ENCODE measurements around the gene AHCYL2.

DNA sequence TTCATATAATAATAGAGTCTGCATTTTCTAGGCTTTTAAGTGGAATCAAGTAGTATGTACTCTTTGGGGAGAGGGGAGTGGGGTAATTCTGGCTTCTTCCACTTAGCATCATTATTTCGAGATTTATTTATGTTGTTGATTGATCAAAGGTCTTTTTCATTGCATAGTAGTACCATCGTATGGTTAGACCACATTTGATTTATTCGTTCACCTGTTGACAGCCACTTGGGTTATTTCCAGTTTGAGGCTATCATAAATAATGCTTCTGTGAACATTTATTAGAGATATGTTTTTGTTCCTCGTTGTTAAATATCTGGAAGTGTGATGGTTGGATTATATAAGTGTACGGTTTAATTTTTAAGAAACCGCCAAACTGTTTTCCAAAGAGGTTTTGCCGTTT lies 52.8 kb downstream of the AHCYL2 start:
- TF ChIP-seq, protein P1, sequence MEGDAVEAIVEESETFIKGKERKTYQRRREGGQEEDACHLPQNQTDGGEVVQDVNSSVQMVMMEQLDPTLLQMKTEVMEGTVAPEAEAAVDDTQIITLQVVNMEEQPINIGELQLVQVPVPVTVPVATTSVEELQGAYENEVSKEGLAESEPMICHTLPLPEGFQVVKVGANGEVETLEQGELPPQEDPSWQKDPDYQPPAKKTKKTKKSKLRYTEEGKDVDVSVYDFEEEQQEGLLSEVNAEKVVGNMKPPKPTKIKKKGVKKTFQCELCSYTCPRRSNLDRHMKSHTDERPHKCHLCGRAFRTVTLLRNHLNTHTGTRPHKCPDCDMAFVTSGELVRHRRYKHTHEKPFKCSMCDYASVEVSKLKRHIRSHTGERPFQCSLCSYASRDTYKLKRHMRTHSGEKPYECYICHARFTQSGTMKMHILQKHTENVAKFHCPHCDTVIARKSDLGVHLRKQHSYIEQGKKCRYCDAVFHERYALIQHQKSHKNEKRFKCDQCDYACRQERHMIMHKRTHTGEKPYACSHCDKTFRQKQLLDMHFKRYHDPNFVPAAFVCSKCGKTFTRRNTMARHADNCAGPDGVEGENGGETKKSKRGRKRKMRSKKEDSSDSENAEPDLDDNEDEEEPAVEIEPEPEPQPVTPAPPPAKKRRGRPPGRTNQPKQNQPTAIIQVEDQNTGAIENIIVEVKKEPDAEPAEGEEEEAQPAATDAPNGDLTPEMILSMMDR (IDR thresholded peaks at IDR 0.05) = no peak
- TF ChIP-seq EP300 (IDR thresholded peaks at IDR 0.05; ENCODE audit: low read depth) = no peak
